ENCODE data around the gene RHOB.
"Not testable (repeated sequence)": the region's sequence is repeated elsewhere in the genome, so short reads cannot be mapped to it uniquely, and the experiment has no call there.

Gene RHOB

DNA sequence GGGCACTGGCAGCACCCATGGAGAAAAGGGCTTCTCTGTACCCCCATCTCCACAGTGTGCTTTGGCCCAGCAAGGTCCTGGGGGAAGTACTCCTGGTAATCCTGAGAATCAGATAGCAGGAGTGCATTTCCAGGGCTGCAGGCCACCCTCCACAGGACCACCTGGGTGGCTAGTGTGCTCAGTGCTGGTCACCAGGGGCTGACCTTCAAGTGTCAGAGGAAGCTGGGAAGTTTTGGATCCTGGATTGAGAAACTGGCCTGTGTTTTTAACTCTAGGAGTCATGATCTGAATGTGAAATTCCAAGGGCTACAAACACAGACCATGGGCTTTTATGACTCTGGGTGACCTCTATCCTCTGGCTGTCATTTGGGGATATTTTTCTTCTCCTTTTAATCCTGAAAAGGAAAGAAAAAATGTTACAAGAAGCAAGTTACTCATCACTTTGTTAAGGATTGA is 9.3 kb downstream of the RHOB start:
- no peak for DNase-seq

DNA sequence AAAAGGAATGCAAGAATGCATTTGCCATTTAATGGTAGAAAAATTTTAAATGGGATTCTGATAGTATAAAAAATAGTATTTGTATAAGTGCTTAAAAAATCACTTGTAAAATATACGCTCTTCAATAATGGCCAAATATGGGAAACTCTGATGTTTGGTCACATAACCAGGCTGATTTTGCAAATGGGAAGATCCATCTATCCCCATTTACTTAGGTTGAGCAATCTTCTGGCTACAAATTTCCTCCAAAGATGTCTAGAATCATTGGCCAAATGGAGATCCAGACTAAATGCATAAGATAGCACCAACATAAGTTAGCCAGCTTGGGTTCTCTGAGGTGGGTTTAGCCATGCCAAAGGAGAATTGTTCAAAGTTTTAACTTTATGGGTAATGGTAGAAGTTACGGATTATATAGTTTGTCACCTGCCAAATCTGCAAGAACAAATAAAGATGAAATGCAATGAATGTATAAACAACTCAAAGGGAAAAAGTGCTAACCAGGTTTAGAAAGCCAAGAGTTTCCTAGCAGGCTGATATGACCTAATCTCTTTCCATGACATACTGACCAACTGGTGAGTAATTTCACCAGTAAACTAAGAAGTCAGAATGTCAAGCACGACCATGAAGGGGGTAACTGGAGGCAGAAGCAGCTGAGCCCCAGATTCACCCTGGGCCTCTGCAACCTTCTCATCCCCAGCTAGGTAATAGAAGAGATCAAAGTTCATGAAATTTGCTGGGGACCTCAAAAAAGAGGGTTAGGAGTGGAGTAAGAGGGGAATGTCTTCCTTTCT is 10.0 kb downstream of the RHOB start:
- no peak for DNase-seq

DNA sequence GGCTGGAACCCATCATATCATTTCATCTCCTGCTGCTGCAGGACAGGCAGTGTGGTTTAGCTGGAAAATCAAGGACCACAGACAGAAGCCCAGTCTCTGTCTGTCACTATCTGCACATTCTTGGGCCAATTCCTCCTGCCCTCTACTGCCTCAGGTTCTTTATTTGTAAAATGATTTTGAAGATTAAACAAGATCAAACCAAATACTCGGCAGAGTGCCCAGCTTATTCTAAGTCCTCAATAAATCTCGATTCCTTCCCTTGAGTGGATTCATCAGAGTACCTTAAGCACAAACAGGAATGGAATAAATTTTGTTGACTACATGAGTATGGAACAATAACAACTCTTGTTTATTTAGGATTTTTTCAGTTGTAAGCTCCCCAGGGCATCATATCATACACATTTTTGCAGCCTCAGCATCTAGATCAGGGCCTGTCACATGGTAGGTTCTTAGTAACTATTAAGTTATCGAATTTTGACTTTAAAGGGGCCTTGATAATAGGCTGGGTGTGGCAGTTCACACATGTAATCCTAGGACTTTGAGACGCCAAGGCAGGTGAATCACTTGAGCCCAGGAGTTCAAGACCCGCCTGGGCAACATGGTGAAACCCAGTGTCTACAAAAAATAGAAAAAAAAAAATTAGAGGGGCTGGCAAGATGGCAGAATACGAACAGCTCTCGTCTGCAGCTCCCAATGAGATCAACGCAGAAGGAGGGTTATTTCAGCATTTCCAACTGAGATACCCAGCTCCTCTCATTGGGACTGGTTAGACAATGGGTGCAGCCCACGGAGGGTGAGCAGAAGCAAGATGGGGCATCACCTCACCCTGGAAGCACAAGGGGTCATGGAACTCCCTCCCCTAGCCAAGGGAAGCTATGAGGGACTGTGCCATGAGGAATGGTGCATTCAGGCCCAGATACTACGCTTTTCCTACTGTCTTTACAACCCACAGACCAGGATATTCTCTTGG is 11.1 kb downstream of the RHOB start:
- DNase-seq, result no peak

DNA sequence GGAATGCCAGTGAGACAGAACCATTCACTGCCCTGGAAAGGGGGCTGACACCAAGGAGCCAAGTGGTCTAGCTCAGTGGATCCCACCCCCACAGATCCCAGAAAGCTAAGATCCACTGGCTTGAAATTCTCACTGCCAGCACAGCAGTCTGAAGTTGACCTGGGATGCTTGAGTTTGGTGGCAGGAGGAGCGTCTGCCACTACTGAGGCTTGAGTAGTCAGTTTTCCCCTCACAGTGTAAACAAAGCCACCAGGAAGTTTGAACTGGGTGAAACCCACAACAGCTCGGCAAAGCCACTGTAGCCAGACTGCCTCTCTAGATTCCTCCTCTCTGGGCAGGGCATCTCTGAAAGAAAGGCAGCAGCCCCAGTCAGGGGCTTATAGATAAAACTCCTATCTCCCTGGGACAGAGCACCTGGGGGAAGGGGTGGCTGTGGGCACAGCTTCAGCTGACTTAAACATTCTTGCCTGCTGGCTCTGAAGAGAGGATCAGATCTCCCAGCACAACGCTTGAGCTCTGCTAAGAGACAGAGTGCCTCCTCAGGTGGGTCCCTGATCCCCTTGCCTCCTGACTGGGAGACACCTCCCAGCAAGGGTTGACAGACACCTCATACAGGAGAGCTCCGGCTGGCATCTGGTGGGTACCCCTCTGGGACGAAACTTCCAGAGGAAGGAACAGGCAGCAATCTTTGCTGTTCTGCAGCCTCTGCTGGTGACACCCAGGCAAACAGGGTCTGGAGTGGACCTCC is 12.0 kb downstream of the RHOB start:
- DNase-seq, result not testable (repeated sequence)

DNA sequence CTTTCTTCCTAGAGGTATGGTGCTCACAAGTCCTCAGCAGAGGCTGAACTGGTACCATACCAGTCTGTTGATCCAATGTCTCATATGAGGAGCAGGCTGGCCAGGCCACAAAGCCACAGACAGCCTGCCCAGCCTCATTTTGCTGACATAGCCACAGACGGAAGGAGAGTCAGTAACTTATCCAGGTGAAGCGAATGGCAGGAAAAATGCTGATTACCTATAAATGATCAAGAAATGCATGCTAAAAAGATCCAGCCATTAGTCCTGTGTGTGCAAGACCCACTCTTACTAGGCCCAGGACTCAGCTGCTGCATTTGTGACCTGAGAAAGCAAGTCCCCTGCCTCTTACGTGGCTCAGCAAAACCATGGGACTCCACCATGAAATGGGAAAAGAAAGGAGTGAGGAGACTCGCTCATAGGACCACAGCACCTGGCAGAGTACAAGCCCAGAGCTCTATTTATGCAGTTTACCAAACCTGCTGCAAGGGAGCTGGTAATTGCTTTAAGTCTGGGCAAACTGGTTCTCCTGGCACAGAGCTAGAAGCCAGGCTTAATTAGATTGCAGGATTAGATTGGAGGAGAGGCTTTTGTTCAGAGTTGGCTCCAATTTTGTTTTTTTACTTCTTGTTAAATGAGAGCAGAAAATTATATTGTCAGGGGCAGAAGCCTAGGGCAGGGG is 19.0 kb downstream of the RHOB start:
- no peak for DNase-seq

DNA sequence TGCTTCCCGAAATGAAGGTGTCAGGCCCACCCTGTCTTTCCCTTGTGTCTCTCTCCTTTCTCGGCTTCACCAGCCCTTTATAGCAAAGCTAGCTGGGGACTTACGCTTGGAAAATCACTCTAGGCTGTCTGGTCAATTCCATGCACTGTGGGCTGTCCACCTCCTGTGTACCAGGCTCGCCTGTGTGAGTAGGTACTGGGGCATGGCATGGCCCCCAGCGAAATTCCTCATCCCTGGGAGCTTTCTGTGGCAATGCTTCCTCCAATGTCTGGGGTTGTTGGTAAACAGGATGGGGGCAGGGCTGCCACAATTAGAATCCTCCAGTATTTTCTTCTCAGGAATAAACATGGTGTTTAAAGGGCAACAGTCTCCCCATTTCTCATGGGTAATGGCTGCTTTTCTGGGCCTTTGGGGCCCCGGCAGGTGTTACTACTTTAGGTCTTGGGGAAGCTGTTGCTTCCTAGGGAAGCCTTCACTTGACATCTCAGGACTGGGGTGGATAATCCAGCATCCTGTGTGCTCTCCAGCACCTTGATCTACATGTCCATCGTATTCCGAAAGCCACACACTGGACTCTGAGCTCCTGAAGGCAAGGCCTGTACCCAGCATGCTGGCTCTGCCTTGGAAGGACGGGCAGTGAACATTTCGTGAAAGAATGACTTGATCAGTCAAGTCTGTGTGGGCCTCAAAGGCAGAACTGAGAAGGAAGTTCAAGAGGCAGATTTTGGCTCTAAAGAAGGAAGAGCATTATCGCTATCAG is 21.1 kb downstream of the RHOB start:
- DNase-seq, result no peak

DNA sequence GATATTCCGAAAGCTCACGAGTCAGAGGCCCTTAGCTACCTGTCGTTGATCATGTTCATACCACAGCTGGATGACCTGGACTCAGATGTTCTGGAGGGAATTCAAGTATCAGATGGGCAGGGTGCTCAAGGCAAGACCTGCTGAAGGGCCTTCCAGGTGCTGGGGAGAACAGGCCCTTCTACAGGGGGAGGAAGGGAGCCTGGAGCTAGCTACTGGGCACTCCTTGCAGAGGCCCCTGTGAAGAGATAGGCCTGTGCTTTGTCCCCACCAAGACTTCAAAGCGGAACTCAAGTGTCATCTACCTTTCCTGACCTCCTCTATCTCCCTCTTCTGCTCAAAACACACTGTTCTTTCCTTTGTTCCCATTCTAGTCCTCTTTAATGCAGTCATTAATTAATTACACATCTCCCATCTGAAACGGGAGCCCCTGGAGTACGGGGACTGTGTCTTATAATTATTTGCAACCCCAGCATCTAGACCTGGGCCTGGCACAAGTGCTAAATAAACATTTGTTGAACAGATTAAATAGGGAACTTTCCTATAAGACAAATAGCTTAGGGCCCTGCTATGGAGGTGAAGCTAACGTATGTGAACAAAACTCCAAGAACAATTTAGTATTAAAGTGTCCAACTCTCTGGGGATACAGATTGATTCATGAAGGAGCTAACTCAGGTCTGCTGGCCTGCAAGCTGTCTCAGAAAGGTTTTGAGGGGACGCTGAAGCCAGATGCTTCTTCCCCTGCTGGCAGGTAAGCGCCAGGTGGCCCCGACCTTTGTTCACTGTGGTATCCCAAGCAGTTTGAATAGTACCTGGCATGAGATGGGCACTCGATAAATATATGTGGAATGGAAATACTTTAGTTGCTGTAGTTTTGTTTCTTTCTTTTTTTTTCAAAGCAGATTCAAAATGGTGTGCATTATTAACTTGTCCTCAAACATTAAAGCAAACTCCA is 22.0 kb downstream of the RHOB start:
- no peak for DNase-seq

DNA sequence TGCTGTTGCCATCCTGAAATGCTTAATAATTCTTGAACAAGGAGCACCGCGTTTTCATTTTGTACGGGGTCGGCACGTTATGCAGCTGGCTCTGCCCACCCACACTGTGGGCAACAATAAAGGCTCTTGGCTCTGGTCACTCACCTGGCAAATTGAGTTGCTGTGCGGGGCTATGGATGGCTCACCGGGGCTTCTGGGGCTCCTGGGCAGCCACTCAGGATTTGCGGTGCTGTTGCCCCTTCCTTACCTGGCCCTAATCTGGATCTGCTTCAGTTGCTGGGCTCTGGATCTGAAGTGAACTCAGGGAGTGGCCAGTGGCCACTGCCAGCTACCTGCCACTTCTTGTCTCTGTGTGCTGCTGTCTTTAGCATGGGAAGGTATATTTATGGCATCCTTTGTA is 22.7 kb downstream of the RHOB start:
- no peak for DNase-seq

DNA sequence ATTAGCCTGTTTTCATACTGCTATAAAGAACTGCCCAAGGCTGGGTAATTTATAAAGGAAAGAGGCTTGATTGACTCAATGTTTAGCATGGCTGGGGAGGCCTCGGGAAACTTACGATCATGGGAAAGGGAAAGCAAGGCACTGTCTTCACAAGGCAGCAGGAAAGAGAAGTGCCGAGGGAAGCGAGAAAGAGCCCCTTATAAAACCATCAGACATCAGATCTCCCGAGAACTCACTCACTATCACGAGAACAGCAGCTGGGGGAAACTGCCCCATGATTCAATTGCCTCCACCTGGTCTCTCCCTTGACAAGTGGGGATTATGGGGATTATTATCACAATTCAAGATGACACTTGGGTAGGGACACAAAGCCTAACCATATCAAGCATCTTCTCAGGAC is 23.3 kb downstream of the RHOB start:
- DNase-seq, result no peak

DNA sequence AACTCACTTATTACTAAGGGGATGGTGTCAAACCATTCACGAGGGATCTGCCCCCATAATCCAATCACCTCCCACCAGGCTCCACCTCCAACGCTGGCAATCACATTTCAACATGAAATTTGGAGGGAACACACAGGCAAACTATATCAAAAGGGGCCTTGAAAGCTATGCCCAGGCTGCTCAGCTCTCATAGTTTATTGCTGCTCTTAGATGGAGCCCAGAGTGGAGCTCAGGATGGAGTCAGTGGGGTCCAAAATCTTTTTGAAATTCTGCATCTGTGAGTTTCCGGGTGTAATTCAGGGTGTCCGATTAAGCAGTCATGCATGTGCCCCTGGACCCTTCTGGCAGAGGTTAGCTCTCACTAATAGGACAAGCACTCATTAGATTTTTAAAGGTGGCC is 24.3 kb downstream of the RHOB start:
- DNase-seq, result no peak

DNA sequence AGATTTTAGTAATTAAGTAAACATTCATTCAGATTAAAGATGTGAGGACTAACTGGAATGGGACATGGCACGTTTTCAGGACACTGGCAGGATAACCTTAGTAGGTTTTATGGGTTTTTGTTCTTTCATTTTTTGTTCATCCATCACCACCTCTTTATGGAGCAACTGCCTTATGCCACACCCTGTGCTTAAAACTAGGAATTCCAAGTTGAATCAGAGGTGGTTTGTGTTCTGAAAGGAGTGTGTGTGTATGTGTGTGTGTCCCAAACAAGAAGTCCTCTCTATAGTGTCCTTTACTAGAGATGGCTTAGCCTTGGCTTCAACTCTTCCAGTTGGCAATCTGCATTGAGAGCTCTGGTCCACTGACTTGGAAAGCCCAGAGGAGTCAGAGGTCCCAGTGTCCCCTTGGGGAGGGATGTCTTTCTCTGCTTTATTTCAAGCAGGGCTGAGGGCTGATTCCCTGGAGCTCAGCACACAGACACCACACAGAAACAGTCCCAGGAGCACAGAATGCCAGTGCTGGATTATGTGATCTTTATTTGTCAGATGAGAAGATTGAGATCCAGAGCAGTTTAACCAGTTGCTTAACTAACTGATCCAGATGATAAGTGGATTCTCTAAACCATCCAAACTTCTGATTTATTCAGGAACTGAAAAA is 25.2 kb downstream of the RHOB start:
- no peak for DNase-seq

DNA sequence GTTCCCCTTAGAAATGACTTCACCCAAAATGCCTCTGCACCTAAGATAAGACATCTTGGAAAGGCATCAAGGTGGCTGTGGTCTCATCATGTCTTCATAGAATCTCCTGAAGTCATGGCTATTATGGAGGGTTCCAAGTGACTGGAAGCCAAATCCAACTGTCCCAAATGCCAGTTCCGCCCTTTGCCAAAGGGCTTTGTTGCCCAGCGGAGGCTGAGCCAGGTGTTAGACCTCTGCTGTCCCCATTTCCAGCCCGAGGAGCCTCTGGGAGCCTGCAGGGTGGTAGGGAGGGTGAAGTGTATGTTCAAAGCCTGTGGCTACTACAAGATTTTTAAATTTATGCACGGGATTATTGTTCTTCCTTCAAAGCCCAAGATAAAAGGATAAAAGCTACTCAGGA is 25.7 kb downstream of the RHOB start:
- no peak for DNase-seq

DNA sequence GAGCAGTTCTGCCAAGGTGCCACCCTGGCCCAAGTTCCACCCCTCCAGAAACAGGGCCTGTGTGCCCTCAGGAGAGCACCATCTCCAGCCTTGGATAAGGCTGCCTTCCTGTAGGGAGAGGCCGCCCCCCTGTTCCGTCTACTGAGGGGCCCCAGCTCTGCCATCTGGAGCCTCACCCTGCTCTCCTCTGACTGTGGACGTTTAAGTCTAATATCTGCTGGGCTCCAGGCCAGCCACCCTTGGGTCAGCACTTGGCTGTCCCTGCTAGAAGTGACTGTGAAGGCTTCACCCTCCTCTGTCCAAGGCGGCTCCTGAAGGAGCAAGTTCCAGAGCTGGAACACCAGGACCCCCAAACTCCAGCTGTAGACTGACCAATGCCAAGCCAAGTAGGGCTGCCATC is 26.3 kb downstream of the RHOB start:
- no peak for DNase-seq

DNA sequence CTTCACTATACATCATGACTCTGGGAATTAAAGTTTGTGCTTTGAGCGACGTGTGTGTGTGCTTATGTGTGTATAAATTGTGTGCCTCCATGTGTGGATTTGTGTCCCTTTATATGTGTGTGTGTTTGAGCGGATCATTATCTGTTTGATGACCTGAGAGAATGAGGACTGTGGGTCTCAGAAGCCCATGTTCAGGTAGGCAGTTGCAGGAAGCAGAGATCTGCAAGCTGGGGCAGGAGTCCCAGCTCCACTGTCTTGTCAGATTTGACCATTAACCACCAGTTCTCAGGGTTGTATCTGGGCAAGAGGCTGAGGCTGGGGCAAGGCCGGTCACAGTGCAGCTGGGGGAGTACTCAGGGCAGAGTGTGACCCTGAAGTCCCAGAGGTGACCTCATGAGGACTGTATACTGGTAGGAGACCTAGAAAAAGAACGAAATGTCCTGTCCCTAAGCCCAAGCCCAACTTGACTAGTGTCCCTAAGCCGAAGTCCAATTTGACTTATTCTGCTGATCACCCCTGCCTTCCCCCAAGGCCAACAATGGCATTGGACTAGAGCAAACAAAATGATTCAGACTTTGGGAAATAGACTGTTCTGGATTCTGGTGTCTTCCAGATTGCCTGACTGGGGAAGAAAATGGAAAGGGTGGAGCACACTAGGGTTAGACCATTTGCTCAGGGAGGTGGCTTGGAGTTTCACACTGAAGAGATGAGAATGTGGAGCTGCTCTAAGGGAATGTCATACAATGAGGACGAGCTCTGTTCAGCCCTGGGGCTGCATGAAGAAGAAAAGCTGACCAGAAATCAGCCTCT is 28.1 kb downstream of the RHOB start:
- no peak for DNase-seq

DNA sequence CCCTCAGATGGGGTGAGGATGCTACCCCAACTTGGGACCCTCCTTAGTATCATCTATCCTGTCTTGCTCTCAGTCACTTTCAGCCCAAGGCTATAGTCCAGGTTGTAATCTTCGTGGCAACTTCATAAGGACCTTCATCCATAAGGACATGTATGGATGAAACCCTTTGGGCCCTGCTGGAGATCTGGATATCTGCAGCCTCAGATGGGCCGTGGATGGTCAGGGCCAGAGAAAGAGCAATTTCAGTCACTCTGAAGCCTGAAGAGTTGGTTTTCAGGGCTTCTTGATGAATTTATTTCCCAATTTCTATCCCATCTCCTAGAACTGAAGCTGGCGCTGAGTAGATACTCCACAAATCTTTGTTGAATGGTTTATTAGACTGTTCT is 28.7 kb downstream of the RHOB start:
- no peak for DNase-seq

DNA sequence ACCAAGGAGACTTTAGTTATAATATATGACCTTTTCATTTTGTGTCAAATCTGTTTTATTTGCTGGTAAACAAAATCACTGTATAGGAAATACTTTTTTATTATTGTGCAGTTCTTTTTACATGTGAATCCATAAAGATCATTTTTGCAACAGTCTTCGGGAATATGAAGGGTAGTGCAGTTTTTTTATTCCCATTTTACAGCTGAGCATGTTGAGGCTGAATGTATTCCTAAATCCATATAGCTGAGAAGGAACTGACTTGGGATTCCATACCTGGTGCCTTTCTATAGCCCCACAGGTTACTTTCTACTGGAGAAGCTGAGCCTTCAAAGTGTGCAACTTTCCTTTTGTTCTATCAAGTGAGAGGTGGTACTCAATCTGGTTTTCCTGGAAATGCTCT is 29.6 kb downstream of the RHOB start:
- no peak for DNase-seq

DNA sequence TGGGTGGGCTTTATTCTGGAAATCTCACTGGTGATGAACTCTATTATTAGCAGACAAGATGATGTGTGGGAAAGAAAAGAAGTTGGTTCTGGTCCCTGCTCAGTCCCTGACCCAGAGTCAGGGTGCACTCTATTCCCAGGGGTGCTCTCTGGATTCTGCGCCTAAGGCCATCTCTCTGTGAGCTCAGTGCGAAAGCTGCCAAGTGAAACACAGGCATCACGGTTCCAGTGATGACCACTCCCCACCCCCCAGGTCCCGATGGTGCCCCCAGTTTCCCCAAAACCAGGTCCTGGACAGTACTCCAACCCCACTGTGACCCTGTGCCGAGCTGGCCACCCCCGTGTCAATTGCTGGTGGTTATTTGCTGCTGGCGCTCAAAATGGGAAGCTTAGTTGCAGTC is 30.1 kb downstream of the RHOB start:
- DNase-seq, result no peak

DNA sequence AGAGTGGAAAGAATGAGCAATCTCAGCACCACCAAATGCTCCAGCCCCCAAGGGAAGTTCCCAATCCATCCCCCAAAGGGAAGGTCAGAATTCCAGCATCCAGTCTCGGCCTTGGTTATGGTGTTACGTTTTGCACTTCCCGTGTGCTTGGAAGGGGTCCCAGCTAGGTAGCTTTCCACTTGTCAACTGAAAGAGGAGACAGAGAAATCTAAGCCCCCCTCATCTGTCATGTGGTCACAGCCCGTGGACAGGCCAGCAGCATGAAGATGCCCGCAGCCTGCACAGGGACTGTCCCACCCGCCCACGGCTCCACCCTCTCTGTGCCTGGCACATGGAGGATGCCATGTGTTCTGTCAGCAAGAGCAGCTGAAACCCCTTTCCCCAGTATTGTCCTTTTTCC is 32.1 kb downstream of the RHOB start:
- no peak for DNase-seq

DNA sequence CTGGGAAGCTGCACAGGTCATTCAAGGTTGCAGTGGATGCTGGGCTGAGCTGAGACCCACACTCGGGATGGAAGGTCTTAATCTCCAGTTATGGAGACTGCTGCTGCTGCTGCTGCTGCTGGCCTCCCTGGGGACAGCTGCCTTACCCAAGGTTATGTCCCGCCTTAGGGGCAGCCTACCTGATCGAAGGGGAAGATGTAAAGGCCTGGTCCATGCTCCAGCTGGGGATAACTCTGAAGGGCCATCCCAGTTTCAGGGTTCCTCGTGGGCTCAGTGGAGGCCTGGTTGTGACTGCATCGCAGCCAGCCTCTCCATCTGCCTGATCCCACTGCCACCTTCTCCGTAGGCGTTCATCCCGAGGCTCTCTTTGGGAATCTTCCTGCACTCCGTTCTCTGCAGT is 33.0 kb downstream of the RHOB start:
- DNase-seq, result no peak

Data from left hindlimb (tissue), 1 donor.